Cardiac muscle cell (in vitro differentiated cells and primary cell): ENCODE data around the gene ELL. TPM values are rescaled to one million over a fixed set of nuclear protein-coding genes. Genes with fewer than 3 reads are reported as not detected.
A peak's percentile ranks its signal among the peaks of the same experiment; 100 is the strongest.

Experiments
- DNase-seq, 2 donors: peaks; one replicate each; pipeline versions ENCODE4 v3.0.0 to v3.0.0-alpha.2; 2010 to 2017; ENCODE audit warnings: low read depth in 1 of 2, low spot score in 1 of 2
- H3K27ac ChIP-seq: fragments of 200-600 bp; sonication (generic); 2 replicates; pipeline ENCODE4 v1.5.1; 2016
- H3K27me3 ChIP-seq: fragments of 200-600 bp; sonication (generic); 2 replicates; pipeline ENCODE4 v1.6.0; 2016; ENCODE audit warnings: control low read depth
- H3K36me3 ChIP-seq: fragments of 200-600 bp; sonication (generic); 2 replicates; pipeline ENCODE4 v1.5.1; 2016; ENCODE audit warnings: control low read depth
- H3K4me1 ChIP-seq: fragments of 200-600 bp; sonication (generic); 2 replicates; pipeline ENCODE4 v1.8.1; 2017; ENCODE audit warnings: low read depth, mild to moderate bottlenecking, mixed run types
- H3K4me3 ChIP-seq: fragments of 200-600 bp; sonication (generic); 2 replicates; pipeline ENCODE4 v1.5.1; 2016; ENCODE audit warnings: mild to moderate bottlenecking
- H3K9me3 ChIP-seq: fragments of 200-600 bp; sonication (generic); 2 replicates; pipeline ENCODE4 v1.5.1; 2017; ENCODE audit warnings: low read depth, mild to moderate bottlenecking, control low read depth
- CTCF ChIP-seq: IDR thresholded peaks from 2 replicates; pipeline ENCODE4 v1.5.1; 2012; ENCODE audit warnings: low read depth, mild to moderate bottlenecking, low read length
- polyA plus RNA-seq: library from polyadenylated mRNA; unstranded; fragments of >200 nt; fragmentation: Nextera tagmentation; extraction: Ambion mirVana; gene quantifications from 2 replicates; pipeline ENCODE4 v1.2.1, GENCODE V29; 2016
- total RNA-seq: library from RNA; depleted of rRNA; stranded (reverse); fragments of >200 nt; gene quantifications from 2 replicates; pipeline ENCODE4 v1.2.3, GENCODE V29; 2016

The ELL gene
- total and polyA plus RNA-seq, 2 experiments from 2014 or later: 14.8 to 20.7 TPM

GRCh38 chr19:18506101-18506930 lies 15.6 kb downstream of the ELL start:
- no peak for DNase-seq
- H3K27me3 ChIP-seq: no peaks in the 10 kb centered on the region
- H3K36me3 ChIP-seq: no peaks in the 10 kb centered on the region
- peak overlapping the region; percentile 85 for H3K27ac ChIP-seq
- no peak overlapping the region for H3K4me3 ChIP-seq
- H3K4me1 ChIP-seq: peaks cover 54% of the 10 kb centered on the region
- H3K9me3 ChIP-seq: no peaks in the 10 kb centered on the region
- TF ChIP-seq CTCF: no peak

- H3K9me3 ChIP-seq: no peaks in the 10 kb centered on the region
- no peaks in the 10 kb centered on the region for H3K27me3 ChIP-seq
- peak overlapping the region; percentile 23 for H3K27ac ChIP-seq
- H3K4me1 ChIP-seq: peaks cover 54% of the 10 kb centered on the region
- H3K4me3 ChIP-seq: no peak overlapping the region
- no peak for DNase-seq
- H3K36me3 ChIP-seq: no peaks in the 10 kb centered on the region
- TF ChIP-seq CTCF: no peak
Measured at GRCh38 chr19:18504886-18505610, 16.8 kb downstream of the ELL start.

- H3K4me3 ChIP-seq: no peak overlapping the region
- no peaks in the 10 kb centered on the region for H3K27me3 ChIP-seq
- H3K9me3 ChIP-seq: no peaks in the 10 kb centered on the region
- peak overlapping the region; percentile 48 for H3K27ac ChIP-seq
- H3K4me1 ChIP-seq: peaks cover 49% of the 10 kb centered on the region
- TF ChIP-seq CTCF: no peak
- no peaks in the 10 kb centered on the region for H3K36me3 ChIP-seq
- DNase-seq: no peak
Measured at GRCh38 chr19:18503971-18504885, 17.6 kb downstream of the ELL start.

- H3K27ac ChIP-seq: peak overlapping the region; percentile 48
- H3K4me1 ChIP-seq: peaks cover 42% of the 10 kb centered on the region
- H3K36me3 ChIP-seq: no peaks in the 10 kb centered on the region
- no peak for DNase-seq
- no peaks in the 10 kb centered on the region for H3K27me3 ChIP-seq
- no peak for TF ChIP-seq CTCF
- no peaks in the 10 kb centered on the region for H3K9me3 ChIP-seq
- no peak overlapping the region for H3K4me3 ChIP-seq
Measured at GRCh38 chr19:18503337-18503970, 18.4 kb downstream of the ELL start.

GRCh38 chr19:18502638-18503294 lies 19.1 kb downstream of the ELL start:
- TF ChIP-seq CTCF: no peak
- Histone ChIP-seq H3K9me3 (no peaks in the 10 kb centered on the region), H3K4me3 (no peak overlapping the region), H3K4me1 (peaks cover 36% of the 10 kb centered on the region), H3K27ac (no peak overlapping the region), H3K36me3 (no peaks in the 10 kb centered on the region), H3K27me3 (no peaks in the 10 kb centered on the region)
- no peak for DNase-seq
